Dermis blood vessel endothelial cell (primary cell): ENCODE measurements around the gene SRGAP2B. TPM values are rescaled to one million over a fixed set of nuclear protein-coding genes. Genes with fewer than 3 reads are reported as not detected.
A peak's percentile ranks its signal among the peaks of the same experiment; 100 is the strongest.
"Not testable (repeated sequence)": the region's sequence is repeated elsewhere in the genome, so short reads cannot be mapped to it uniquely, and the experiment has no call there.

ENCODE experiments used
- DNase-seq: peaks from one replicate; pipeline ENCODE4 v3.0.0; 2010
- total RNA-seq: library from RNA; depleted of rRNA; stranded (reverse); fragments of >200 nt; gene quantifications from 2 replicates; pipeline ENCODE4 v1.2.3, GENCODE V29; 2014

SRGAP2B gene
- total RNA-seq, 1 donor from 2014 or later: 142 TPM

DNA sequence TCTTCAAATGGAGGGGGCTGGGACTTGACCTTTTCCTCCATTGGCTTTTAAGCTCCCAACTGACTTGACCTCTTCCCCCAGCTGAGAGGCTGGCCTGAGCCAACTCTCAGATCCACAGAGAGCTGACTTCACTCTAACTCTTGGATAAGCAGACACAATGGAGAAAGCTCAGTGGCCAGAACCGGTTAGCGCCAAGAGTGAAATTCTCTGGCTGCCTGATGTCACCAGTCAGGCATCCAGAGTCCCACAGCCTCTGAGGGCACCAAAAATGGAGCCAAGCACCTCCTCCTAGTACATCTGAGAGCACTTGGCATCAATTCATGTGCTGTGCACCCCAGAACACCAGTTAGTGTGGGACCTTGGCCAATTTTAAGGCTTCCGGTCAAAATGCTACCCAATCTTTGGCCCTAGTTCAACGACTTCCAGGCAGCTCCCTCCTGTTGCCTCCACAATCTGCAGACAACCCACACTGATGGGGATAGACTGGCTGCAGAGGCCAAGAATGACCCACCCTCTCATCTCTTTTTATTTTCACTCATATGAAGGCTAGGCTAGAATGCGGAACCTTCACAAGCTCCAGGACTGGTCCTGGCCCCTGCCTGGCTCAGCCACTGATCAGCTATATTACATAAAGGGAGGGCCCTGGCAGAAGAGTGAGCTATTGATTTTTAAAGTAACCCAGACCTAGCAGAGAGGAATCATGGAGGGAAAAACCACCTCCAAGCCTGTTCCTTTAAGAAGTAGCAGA lies 200.5 kb downstream of the SRGAP2B start:
- not testable (repeated sequence) for DNase-seq

DNA sequence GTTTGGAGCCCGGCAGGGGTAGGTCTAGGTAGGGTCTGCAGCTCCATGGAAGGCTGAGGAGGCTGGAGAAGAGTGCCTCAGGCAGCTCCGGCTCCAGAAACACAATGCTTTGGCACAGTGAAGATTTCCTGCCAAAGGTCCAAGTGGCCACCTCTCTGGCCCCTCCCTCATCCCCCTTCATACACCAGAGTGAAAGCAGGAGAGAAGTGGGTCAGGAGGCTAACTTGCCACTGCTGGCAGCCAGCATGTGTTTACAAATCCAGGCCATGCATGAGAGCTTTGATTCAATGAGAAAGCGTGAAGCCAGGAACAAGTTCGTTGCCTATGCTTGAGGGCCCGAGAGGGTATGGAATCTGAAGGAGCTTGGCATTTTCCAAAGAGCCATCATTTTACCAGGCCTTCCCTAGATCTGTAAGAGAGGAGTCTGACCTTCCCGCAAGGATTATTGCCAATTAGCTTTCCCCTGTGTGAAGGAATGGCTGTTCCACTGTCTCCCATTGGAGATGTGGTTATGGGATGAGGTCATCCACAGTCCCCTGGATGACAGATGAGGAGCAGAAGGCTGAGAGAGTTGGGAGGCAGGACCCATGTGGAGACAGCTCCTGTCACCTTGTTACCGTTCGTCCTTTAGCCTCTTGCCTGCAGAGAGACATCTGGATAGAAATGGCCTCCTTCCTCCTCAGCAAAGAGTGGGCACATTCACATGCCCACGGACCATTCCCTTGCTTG lies 201.3 kb downstream of the SRGAP2B start:
- not testable (repeated sequence) for DNase-seq

DNA sequence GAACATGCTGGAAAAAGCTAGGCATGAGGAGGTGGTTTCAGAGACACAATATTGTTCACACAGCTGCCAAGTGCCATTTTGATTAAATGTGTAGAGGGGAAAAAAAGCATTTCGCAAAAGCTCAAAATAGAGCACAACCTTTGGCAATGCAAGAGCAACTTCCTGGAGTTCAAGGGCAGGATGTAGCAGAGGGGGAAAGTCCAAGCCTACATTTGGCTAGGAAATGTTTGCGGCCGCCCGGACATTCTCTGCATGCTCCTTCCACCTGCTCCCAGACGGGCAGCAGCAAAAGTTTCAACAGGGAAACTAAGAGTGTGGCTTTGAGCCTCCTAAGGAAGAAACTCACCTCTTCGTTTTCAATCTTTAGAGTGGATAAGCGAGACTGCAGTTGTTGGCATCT lies 202.1 kb downstream of the SRGAP2B start:
- DNase-seq: not testable (repeated sequence)

DNA sequence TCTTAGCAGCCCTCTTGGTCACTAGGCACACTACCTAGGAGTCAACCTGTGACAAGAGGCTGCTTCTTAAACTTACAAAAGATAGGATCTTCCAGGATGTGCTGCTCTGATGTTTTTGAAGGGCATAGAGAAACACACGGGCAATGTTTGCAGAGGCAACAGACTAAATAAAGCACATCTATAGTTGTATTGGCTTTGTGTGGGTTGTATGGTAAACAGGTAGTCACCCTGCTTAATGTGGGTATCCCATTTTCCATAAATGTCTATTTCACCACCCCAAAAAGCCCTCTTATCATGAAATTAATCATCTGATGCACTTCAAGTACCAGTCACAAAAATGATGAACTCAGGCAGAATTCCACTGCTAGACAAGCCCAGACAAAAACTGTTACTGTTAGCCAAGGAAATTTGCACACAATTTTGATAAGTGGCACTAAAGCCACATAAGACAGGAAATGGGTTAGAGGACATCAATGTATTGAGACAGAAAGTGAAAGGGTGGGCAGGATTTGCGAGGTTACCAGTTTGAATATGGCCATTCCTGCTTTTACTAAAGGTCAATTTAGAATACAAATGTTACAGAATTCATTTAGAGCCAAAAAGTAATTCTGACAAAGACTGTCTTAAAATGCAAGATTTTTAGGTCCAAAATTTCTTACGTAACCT lies 205.5 kb downstream of the SRGAP2B start:
- DNase-seq: not testable (repeated sequence)

DNA sequence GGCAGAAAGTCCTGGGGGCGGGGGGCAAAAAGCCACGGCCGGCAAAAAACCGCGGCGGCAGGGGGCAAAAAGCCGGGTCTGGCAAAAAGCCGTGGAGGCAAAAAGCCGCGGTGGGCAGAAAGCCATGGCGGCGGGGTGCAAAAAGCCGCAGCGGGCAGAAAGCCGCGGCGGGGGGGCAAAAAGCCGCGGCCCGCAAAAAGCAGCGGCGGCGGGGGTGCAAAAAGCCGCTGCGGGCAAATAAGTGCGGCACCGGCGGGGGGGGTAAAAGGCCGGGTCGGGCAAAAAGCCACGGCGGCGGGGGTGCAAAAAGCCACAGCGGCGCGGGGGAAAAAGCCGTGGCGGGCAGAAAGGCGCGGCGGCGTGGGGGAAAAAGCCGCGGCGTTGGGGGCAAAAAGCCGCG lies 212.1 kb downstream of the SRGAP2B start:
- DNase-seq: peak; percentile 1

DNA sequence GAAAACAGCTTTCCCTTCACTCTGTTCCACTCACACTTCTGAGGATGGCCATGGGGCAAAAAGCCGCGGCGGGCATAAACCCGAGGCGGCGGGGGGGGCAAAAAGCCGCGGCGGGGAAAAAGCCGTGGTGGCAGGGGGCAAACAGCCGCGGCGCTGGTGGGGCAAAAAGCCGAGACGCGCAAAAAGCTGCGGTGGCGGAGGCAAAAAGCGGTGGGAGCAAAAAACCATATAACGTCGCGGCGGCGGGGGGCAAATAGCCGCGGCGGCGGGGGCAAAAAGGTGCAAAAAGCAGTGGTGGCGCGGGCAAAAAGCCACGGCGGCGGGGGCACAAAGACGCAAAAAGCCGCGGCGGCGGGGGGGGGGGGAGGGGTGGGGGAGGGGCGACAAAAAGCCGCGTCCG lies 212.8 kb downstream of the SRGAP2B start:
- DNase-seq: not testable (repeated sequence)

DNA sequence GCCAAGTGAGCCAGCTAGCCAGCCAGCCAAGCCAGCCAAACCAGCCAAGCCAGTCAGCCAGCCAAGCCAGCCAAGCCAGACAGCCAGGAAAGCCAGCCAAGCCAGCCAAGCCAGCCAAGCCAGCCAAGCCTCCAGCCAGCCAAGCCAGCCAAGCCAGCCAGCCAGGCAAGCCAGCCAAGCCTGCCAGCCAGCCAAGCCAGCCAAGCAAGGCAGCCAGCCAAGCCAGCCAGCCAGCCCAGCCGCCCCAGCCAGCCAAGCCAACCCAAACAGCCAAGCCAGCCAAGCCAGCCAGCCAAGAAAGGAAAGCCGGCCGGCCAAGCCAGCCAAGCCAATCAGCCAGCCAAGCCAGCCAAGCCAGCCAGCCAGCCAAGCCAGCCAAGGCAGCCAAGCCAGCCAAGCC lies 236.5 kb downstream of the SRGAP2B start:
- not testable (repeated sequence) for DNase-seq

Other genes with a start within 250 kb of the SRGAP2B start
- 0.34 and 1.3 TPM in 2 replicates for gene FAM72D, start 646 bp upstream of the SRGAP2B start, total RNA-seq
- gene PPIAL4D, start 146.8 kb upstream of the SRGAP2B start, total RNA-seq: not detected in 2 replicates